Upper lobe of left lung (tissue), 4 donors: ENCODE data around the gene IQSEC1.

Experiments
- CTCF ChIP-seq, 6 experiments: fragments of 450-650 bp in 4 of 6; fragments of 200-600 bp in 2 of 6; sonication (generic) in 2 of 6; IDR thresholded peaks; one replicate each; pipeline ENCODE4 v1.5.1; 2016 to 2019; ENCODE audit warnings: antibody characterized with exemption in 6 of 6
- POLR2A ChIP-seq, 4 donors: fragments of 450-650 bp; IDR thresholded peaks; one replicate each; pipeline ENCODE4 v1.5.1; 2016 to 2017; ENCODE audit warnings: antibody characterized with exemption in 4 of 4, mild to moderate bottlenecking in 2 of 4
- POLR2AphosphoS5 ChIP-seq, 2 donors: sonication (generic); formaldehyde crosslinking; IDR thresholded peaks; one replicate each; pipeline ENCODE4 v1.5.1; 2017; ENCODE audit warnings: antibody characterized with exemption in 2 of 2

- no peak for TF ChIP-seq POLR2A (IDR thresholded peaks at IDR 0.05)
- no peak for TF ChIP-seq CTCF (IDR thresholded peaks at IDR 0.05)
- TF ChIP-seq POLR2AphosphoS5 (IDR thresholded peaks at IDR 0.05) = no peak
Measured at GRCh38 chr3:13049400-13049799, 23.8 kb downstream of the IQSEC1 start.
